GM10266 (cell line): ENCODE results near the gene RAD51B.
"Not testable (repeated sequence)": the region's sequence is repeated elsewhere in the genome, so short reads cannot be mapped to it uniquely, and the experiment has no call there.

Experiments used
- DNase-seq: peaks from one replicate; pipeline ENCODE4 v3.0.0; 2012; ENCODE audit errors: extremely low spot score
- CTCF ChIP-seq: IDR thresholded peaks from 2 replicates; pipeline ENCODE4 v1.5.1; 2012; ENCODE audit warnings: mild to moderate bottlenecking, low read depth; ENCODE audit not compliant: control insufficient read depth, insufficient read depth; ENCODE audit errors: missing control alignments

Gene RAD51B

GRCh38 chr14:68284333-68284732, 464.8 kb downstream of the RAD51B start:
- DNase-seq = no peak
- no peak for TF ChIP-seq CTCF

- TF ChIP-seq CTCF = no peak
- DNase-seq = no peak
These were observed 465.3 kb downstream of the RAD51B start for GRCh38 chr14:68284834-68285233.

GRCh38 chr14:68285421-68286179, 466.0 kb downstream of the RAD51B start:
- no peak for TF ChIP-seq CTCF
- no peak for DNase-seq

GRCh38 chr14:68286667-68287066, 467.1 kb downstream of the RAD51B start:
- DNase-seq = no peak
- no peak for TF ChIP-seq CTCF

GRCh38 chr14:68289452-68289851, 469.9 kb downstream of the RAD51B start:
- DNase-seq = not testable (repeated sequence)

- TF ChIP-seq CTCF = no peak
- DNase-seq = no peak
These were observed 472.2 kb downstream of the RAD51B start for GRCh38 chr14:68291820-68292219.

- no peak for DNase-seq
These were observed 473.0 kb downstream of the RAD51B start for GRCh38 chr14:68292441-68293215.

More at GRCh38 chr14:68292441-68293215, 473.0 kb downstream of the RAD51B start:
- no peak for TF ChIP-seq CTCF
